Upper lobe of right lung (tissue), 1 donor: ENCODE data around the gene ZFTA. TPM values are rescaled to one million over a fixed set of nuclear protein-coding genes. Genes with fewer than 3 reads are reported as not detected.
"Not testable (repeated sequence)": the region's sequence is repeated elsewhere in the genome, so short reads cannot be mapped to it uniquely, and the experiment has no call there.

Experiments used
- ATAC-seq: fragments of 200-7000 bp; cut with Tn5 transposase; one replicate; pipeline ENCODE4 v1.9.1; 2020; ENCODE audit warnings: mild to moderate bottlenecking, moderate library complexity
- DNase-seq: peaks from one replicate; pipeline ENCODE4 v3.0.0-alpha.2; 2020
- H3K27ac ChIP-seq: fragments of 200-600 bp; one replicate; pipeline ENCODE4 v1.8.0; 2022
- H3K27me3 ChIP-seq: fragments of 200-600 bp; one replicate; pipeline ENCODE4 v1.8.0; 2022; ENCODE audit warnings: mild to moderate bottlenecking
- H3K36me3 ChIP-seq: fragments of 200-600 bp; one replicate; pipeline ENCODE4 v1.8.0; 2022
- H3K4me1 ChIP-seq: fragments of 200-600 bp; one replicate; pipeline ENCODE4 v1.8.0; 2022
- H3K4me3 ChIP-seq: fragments of 200-600 bp; one replicate; pipeline ENCODE4 v1.8.0; 2022; ENCODE audit warnings: mild to moderate bottlenecking
- H3K9me3 ChIP-seq: fragments of 200-600 bp; one replicate; pipeline ENCODE4 v1.8.0; 2022
- intact Hi-C: fragments of 100-400 bp; cut with DNase I; formaldehyde crosslinking; loops from one replicate; pipeline ENCODE4 v1.11.0; 2022
- total RNA-seq: library from RNA; stranded (reverse); fragmentation: NEBNext Ultra II Directional; extraction: Animal tissue kit (Norgen Biotek cat#: 25700); gene quantifications from one replicate; pipeline ENCODE4 v1.2.1, GENCODE V29; 2021
- TF ChIP-seq, protein P1 (sequence below): fragments of 200-600 bp; IDR thresholded peaks from one replicate; pipeline ENCODE4 v1.8.0; 2022; ENCODE audit warnings: antibody characterized with exemption
- donor health status: DM: no; HTN: yes; CAD: no; lungs with severe emphysema.

The ZFTA gene
- total RNA-seq, 1 donor from 2014 or later: 9.5 TPM

GRCh38 chr11:63785823-63786222 is 17.2 kb upstream of the ZFTA start:
- no peak for ATAC-seq
- no peak overlapping the region for H3K27ac ChIP-seq
- TF ChIP-seq, protein P1, sequence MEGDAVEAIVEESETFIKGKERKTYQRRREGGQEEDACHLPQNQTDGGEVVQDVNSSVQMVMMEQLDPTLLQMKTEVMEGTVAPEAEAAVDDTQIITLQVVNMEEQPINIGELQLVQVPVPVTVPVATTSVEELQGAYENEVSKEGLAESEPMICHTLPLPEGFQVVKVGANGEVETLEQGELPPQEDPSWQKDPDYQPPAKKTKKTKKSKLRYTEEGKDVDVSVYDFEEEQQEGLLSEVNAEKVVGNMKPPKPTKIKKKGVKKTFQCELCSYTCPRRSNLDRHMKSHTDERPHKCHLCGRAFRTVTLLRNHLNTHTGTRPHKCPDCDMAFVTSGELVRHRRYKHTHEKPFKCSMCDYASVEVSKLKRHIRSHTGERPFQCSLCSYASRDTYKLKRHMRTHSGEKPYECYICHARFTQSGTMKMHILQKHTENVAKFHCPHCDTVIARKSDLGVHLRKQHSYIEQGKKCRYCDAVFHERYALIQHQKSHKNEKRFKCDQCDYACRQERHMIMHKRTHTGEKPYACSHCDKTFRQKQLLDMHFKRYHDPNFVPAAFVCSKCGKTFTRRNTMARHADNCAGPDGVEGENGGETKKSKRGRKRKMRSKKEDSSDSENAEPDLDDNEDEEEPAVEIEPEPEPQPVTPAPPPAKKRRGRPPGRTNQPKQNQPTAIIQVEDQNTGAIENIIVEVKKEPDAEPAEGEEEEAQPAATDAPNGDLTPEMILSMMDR: no peak
- DNase-seq: no peak
- H3K36me3 ChIP-seq: no peaks in the 10 kb centered on the region
- no peak overlapping the region for H3K4me3 ChIP-seq
- H3K4me1 ChIP-seq: no peaks in the 10 kb centered on the region
- intact Hi-C loops: no loop called here
- no peaks in the 10 kb centered on the region for H3K27me3 ChIP-seq
- H3K9me3 ChIP-seq: no peaks in the 10 kb centered on the region

- DNase-seq (no peak), ATAC-seq (peak; percentile 76)
- intact Hi-C loops: no loop called here
- TF ChIP-seq, protein P1: no peak
- Histone ChIP-seq H3K27me3 (no peaks in the 10 kb centered on the region), H3K4me1 (no peaks in the 10 kb centered on the region), H3K4me3 (no peak overlapping the region), H3K27ac (peak overlapping the region; percentile 47), H3K9me3 (no peaks in the 10 kb centered on the region), H3K36me3 (no peaks in the 10 kb centered on the region)
Measured at GRCh38 chr11:63783925-63784592, 15.5 kb upstream of the ZFTA start.

- no peak for DNase-seq
- H3K4me3 ChIP-seq: no peak overlapping the region
- H3K27me3 ChIP-seq: no peaks in the 10 kb centered on the region
- H3K27ac ChIP-seq: no peak overlapping the region
- no peaks in the 10 kb centered on the region for H3K4me1 ChIP-seq
- intact Hi-C loops: no loop called here
- TF ChIP-seq, protein P1: no peak
- ATAC-seq: no peak
- H3K9me3 ChIP-seq: no peaks in the 10 kb centered on the region
- H3K36me3 ChIP-seq: no peaks in the 10 kb centered on the region
Measured at GRCh38 chr11:63782749-63783148, 14.2 kb upstream of the ZFTA start.

DNA sequence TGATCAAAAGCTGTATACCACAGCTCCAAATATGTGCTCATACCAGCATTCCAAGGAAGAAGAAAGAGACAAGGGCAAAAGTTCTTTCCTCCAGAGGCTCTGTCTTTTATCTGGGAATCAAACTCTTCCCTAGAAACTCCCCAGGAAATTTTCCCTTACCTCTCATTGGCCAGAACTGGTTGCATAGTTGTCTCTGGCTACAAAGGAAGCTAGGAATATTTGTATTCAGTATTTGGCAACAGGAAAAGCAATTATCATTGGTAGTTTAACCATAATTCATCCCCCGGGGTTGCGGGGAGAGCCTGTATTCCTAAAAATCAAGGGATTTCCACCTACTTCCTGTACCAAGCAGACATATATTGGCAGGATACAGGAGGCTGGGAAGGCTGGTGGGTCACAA is 10.5 kb upstream of the ZFTA start:
- no peak overlapping the region for H3K4me3 ChIP-seq
- H3K27me3 ChIP-seq: no peaks in the 10 kb centered on the region
- H3K9me3 ChIP-seq: no peaks in the 10 kb centered on the region
- TF ChIP-seq, protein P1: no peak
- intact Hi-C loops: no loop called here
- H3K4me1 ChIP-seq: no peaks in the 10 kb centered on the region
- no peak overlapping the region for H3K27ac ChIP-seq
- no peaks in the 10 kb centered on the region for H3K36me3 ChIP-seq
- ATAC-seq (no peak), DNase-seq (no peak)

DNA sequence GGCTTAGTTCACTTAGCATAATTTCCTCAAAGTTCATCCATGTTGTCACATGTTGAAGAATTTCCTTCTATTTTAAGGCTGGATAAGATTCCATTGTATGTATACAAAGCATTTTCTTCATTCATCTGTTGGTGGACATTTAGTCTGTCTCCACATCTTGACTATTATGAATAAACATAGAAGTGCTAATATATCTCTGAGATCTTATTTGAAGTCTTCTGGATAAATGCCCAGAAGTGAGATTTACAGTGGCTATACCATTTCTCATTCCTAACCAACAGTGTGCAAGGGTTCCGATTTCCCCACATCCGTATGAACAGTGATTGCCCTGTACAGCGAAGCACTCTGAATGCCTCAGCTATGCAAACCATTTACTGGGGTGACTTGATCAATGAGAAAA is 6.6 kb upstream of the ZFTA start:
- no peaks in the 10 kb centered on the region for H3K27me3 ChIP-seq
- no peak for DNase-seq
- TF ChIP-seq, protein P1: no peak
- intact Hi-C loops: no loop called here
- H3K4me3 ChIP-seq: no peak overlapping the region
- H3K4me1 ChIP-seq: peaks cover 2% of the 10 kb centered on the region
- no peak for ATAC-seq
- no peaks in the 10 kb centered on the region for H3K9me3 ChIP-seq
- H3K36me3 ChIP-seq: no peaks in the 10 kb centered on the region
- no peak overlapping the region for H3K27ac ChIP-seq

GRCh38 chr11:63771741-63772318 is 3.3 kb upstream of the ZFTA start:
- peaks cover 17% of the 10 kb centered on the region for H3K4me1 ChIP-seq
- H3K4me3 ChIP-seq, H3K27me3 ChIP-seq, ATAC-seq, intact Hi-C loops, H3K9me3 ChIP-seq, DNase-seq, H3K27ac ChIP-seq, H3K36me3 ChIP-seq: not testable (repeated sequence)
